Loucy (cell line): ENCODE data around the gene ZNF829.

Experiments
- H2AFZ ChIP-seq: fragments of 200-600 bp; sonication (generic); 2 replicates; pipeline ENCODE4 v1.6.0; 2016; ENCODE audit warnings: antibody characterized with exemption, mild to moderate bottlenecking, low read length, moderate library complexity
- H3F3A ChIP-seq: fragments of 200-600 bp; 2 replicates; pipeline ENCODE4 v1.6.0; 2016; ENCODE audit warnings: antibody characterized with exemption, low read depth, mild to moderate bottlenecking
- H3K27me3 ChIP-seq: fragments of 200-600 bp; sonication (generic); 2 replicates; pipeline ENCODE4 v1.6.1; 2014; ENCODE audit warnings: low read length, mild to moderate bottlenecking; ENCODE audit not compliant: insufficient read depth, poor library complexity, severe bottlenecking
- H3K36me3 ChIP-seq: fragments of 200-600 bp; sonication (generic); 2 replicates; pipeline ENCODE4 v1.6.1; 2016; ENCODE audit warnings: low read length; ENCODE audit not compliant: insufficient read depth
- H3K4me1 ChIP-seq: fragments of 200-600 bp; sonication (generic); 2 replicates; pipeline ENCODE4 v1.5.1; 2014; ENCODE audit warnings: low read length, mild to moderate bottlenecking; ENCODE audit not compliant: insufficient read depth, poor library complexity, severe bottlenecking
- H3K4me2 ChIP-seq: fragments of 200-600 bp; sonication (generic); 2 replicates; pipeline ENCODE4 v1.6.0; 2014; ENCODE audit warnings: antibody characterized with exemption, low read length, low read depth, mild to moderate bottlenecking; ENCODE audit not compliant: poor library complexity, severe bottlenecking
- H3K4me3 ChIP-seq: fragments of 200-600 bp; sonication (generic); 2 replicates; pipeline ENCODE4 v1.5.1; 2014; ENCODE audit warnings: low read length, mild to moderate bottlenecking, mixed read lengths; ENCODE audit not compliant: poor library complexity, severe bottlenecking
- H3K79me2 ChIP-seq: fragments of 200-600 bp; sonication (generic); 2 replicates; pipeline ENCODE4 v1.6.1; 2014; ENCODE audit warnings: low read length; ENCODE audit not compliant: insufficient read depth
- H3K9ac ChIP-seq: fragments of 200-600 bp; sonication (generic); 2 replicates; pipeline ENCODE4 v1.6.0; 2014; ENCODE audit warnings: mild to moderate bottlenecking, low read depth, low read length, moderate library complexity; ENCODE audit not compliant: poor library complexity, severe bottlenecking
- H3K9me2 ChIP-seq: fragments of 200-600 bp; sonication (generic); replicated peaks from 2 replicates; pipeline ENCODE4 v1.6.1; 2016; ENCODE audit warnings: low read depth, low read length, mixed read lengths
- H3K9me3 ChIP-seq: fragments of 200-600 bp; sonication (generic); 2 replicates; pipeline ENCODE4 v1.6.1; 2014; ENCODE audit warnings: mild to moderate bottlenecking, antibody characterized with exemption, low read length, low read depth; ENCODE audit not compliant: insufficient read depth
- H4K20me1 ChIP-seq: fragments of 200-600 bp; sonication (generic); 2 replicates; pipeline ENCODE4 v1.6.0; 2014; ENCODE audit warnings: antibody characterized with exemption, low read length, mild to moderate bottlenecking; ENCODE audit not compliant: insufficient read depth, poor library complexity, severe bottlenecking
- CTCF ChIP-seq: fragments of 200-600 bp; sonication (generic); conservative IDR thresholded peaks from 2 replicates; pipeline ENCODE4 v1.5.1; 2014; ENCODE audit warnings: mild to moderate bottlenecking, antibody characterized with exemption, low read length
- EZH2phosphoT487 ChIP-seq: fragments of 200-600 bp; IDR thresholded peaks from 2 replicates; pipeline ENCODE4 v1.6.1; 2018; ENCODE audit warnings: antibody characterized with exemption, mild to moderate bottlenecking, moderate library complexity, borderline replicate concordance

ZNF829 gene

GRCh38 chr19:36918090-36918489 is 2.0 kb upstream of the ZNF829 start:
- H3K4me2 ChIP-seq = no peak overlapping the region
- H4K20me1 ChIP-seq = no peaks in the 10 kb centered on the region
- no peaks in the 10 kb centered on the region for H3F3A ChIP-seq
- no peaks in the 10 kb centered on the region for H3K79me2 ChIP-seq
- H2AFZ ChIP-seq = no peak overlapping the region
- peaks cover 13% of the 10 kb centered on the region for H3K4me1 ChIP-seq
- no peaks in the 10 kb centered on the region for H3K9me2 ChIP-seq
- H3K4me3 ChIP-seq = no peak overlapping the region
- H3K36me3 ChIP-seq = no peaks in the 10 kb centered on the region
- H3K9ac ChIP-seq = no peak overlapping the region
- TF ChIP-seq CTCF (no peak), EZH2phosphoT487 (no peak)
- H3K27me3 ChIP-seq = no peaks in the 10 kb centered on the region
- no peaks in the 10 kb centered on the region for H3K9me3 ChIP-seq

GRCh38 chr19:36916991-36917390 is 900 bp upstream of the ZNF829 start:
- Histone ChIP-seq H3K9me2 (no peaks in the 10 kb centered on the region), H3K4me3 (peak overlapping the region; percentile 75), H3K36me3 (no peaks in the 10 kb centered on the region), H3K4me1 (peaks cover 13% of the 10 kb centered on the region), H3K27me3 (no peaks in the 10 kb centered on the region), H4K20me1 (no peaks in the 10 kb centered on the region), H3K79me2 (no peaks in the 10 kb centered on the region), H3F3A (no peaks in the 10 kb centered on the region), H2AFZ (peak overlapping the region; percentile 80), H3K9ac (peak overlapping the region; percentile 71), H3K9me3 (no peaks in the 10 kb centered on the region), H3K4me2 (peak overlapping the region; percentile 72)
- TF ChIP-seq CTCF = no peak
- no peak for TF ChIP-seq EZH2phosphoT487

GRCh38 chr19:36898422-36898821 is 17.7 kb downstream of the ZNF829 start:
- H3K79me2 ChIP-seq = no peaks in the 10 kb centered on the region
- H4K20me1 ChIP-seq = no peaks in the 10 kb centered on the region
- H3K9me3 ChIP-seq = peaks cover 35% of the 10 kb centered on the region
- no peak overlapping the region for H3K4me3 ChIP-seq
- no peaks in the 10 kb centered on the region for H3K9me2 ChIP-seq
- H2AFZ ChIP-seq = no peak overlapping the region
- no peak overlapping the region for H3K9ac ChIP-seq
- TF ChIP-seq CTCF = no peak
- no peak for TF ChIP-seq EZH2phosphoT487
- H3F3A ChIP-seq = no peaks in the 10 kb centered on the region
- peaks cover 35% of the 10 kb centered on the region; the same call in 1 of the 2 replicates for H3K36me3 ChIP-seq
- no peaks in the 10 kb centered on the region for H3K4me1 ChIP-seq
- no peaks in the 10 kb centered on the region for H3K27me3 ChIP-seq
- no peak overlapping the region for H3K4me2 ChIP-seq
